Endothelial cell of umbilical vein (primary cell): ENCODE measurements around the gene FBXO22. TPM values are rescaled to one million over a fixed set of nuclear protein-coding genes. Genes with fewer than 3 reads are reported as not detected.

ENCODE experiments used
- BruUV-seq: library from RNA; stranded (reverse); fragments of 400-500 nt; replicated peaks from 2 replicates; lab custom pipeline; 2021; lab: Mats Ljungman, UMichigan
- CTCF ChIA-PET: fragments of 300-600, 350-600 bp; sonication (Branson Sonifier 250); formaldehyde crosslinking; loops from one replicate; lab custom pipeline; 2021; ENCODE audit warnings: antibody characterized with exemption, inconsistent platforms; lab: Charles Lee
- POLR2A ChIA-PET: fragments of 300-600, 350-600 bp; sonication (Branson Sonifier 250); formaldehyde crosslinking; loops from one replicate; lab custom pipeline; 2021; ENCODE audit warnings: antibody characterized with exemption, inconsistent platforms; lab: Charles Lee
- DNase-seq: peaks from one replicate; pipeline ENCODE4 v3.0.0-alpha.2; 2011; ENCODE audit warnings: low read depth, low spot score
- FAIRE-seq: peaks from 2 replicates; lab custom pipeline; 2011; peaks lifted over from hg19 to GRCh38; lab: Jason Lieb, UNC
- H2AFZ ChIP-seq: 2 replicates; pipeline ENCODE4 v1.6.0; 2012; ENCODE audit warnings: low read depth, low read length, control low read depth, inconsistent platforms
- H3K27ac ChIP-seq: 2 replicates; pipeline ENCODE4 v1.5.1; 2011; ENCODE audit warnings: low read depth, mild to moderate bottlenecking, control low read depth, low read length, moderate library complexity; ENCODE audit not compliant: insufficient read depth
- H3K27me3 ChIP-seq, 2 experiments: 2 replicates each; pipeline versions ENCODE4 v1.6.0 to v1.6.1; 2011; ENCODE audit warnings: low read length in 2 of 2, mixed read lengths in 1 of 2; ENCODE audit not compliant: control insufficient read depth in 2 of 2, insufficient read depth in 2 of 2
- H3K36me3 ChIP-seq, 2 experiments: 2 replicates in 1 of 2; 3 replicates in 1 of 2; pipeline ENCODE4 v1.5.1; 2011; ENCODE audit warnings: low read length in 2 of 2, mild to moderate bottlenecking in 1 of 2, moderate library complexity in 1 of 2; ENCODE audit not compliant: control insufficient read depth in 2 of 2, insufficient read depth in 2 of 2; ENCODE audit errors: extremely low read depth in 1 of 2
- H3K4me1 ChIP-seq: 3 replicates; pipeline ENCODE4 v1.5.1; 2011; ENCODE audit warnings: mild to moderate bottlenecking, low read length; ENCODE audit not compliant: control insufficient read depth, insufficient read depth; ENCODE audit errors: extremely low read depth
- H3K4me2 ChIP-seq: 2 replicates; pipeline ENCODE4 v1.6.1; 2011; ENCODE audit warnings: low read length, control low read depth, mixed read lengths; ENCODE audit not compliant: insufficient read depth
- H3K4me3 ChIP-seq, 3 experiments: fragments of 200-600 bp in 1 of 3; sonication (generic), shearing (Covaris generic) in 1 of 3; replicated peaks in 1 of 3; 2 replicates each; pipeline ENCODE4 v1.5.1; 2011 to 2016; ENCODE audit warnings: control low read depth in 3 of 3, low read length in 3 of 3, mild to moderate bottlenecking in 2 of 3, inconsistent platforms in 1 of 3, low read depth in 1 of 3, moderate library complexity in 1 of 3; ENCODE audit not compliant: insufficient read depth in 1 of 3
- H3K79me2 ChIP-seq: 2 replicates; pipeline ENCODE4 v1.6.0; 2012; ENCODE audit warnings: low read length, inconsistent platforms; ENCODE audit not compliant: control insufficient read depth, insufficient read depth
- H3K9ac ChIP-seq: replicated peaks from 2 replicates; pipeline ENCODE3; 2011; ENCODE audit warnings: low read length, control low read depth; ENCODE audit not compliant: insufficient read depth; ENCODE audit errors: extremely low read depth
- H3K9me1 ChIP-seq: replicated peaks from 3 replicates; pipeline ENCODE4 v1.6.0; 2011; ENCODE audit warnings: mild to moderate bottlenecking, low read length; ENCODE audit not compliant: control insufficient read depth, insufficient read depth; ENCODE audit errors: extremely low read depth
- H3K9me3 ChIP-seq: replicated peaks from 2 replicates; pipeline ENCODE4 v1.5.1; 2012; ENCODE audit warnings: low read length, inconsistent platforms; ENCODE audit not compliant: control insufficient read depth, insufficient read depth
- H4K20me1 ChIP-seq: replicated peaks from 2 replicates; pipeline ENCODE3; 2011; ENCODE audit warnings: mild to moderate bottlenecking, low read length; ENCODE audit not compliant: control insufficient read depth, insufficient read depth; ENCODE audit errors: extremely low read depth
- EZH2 ChIP-seq: IDR thresholded peaks from 2 replicates; pipeline ENCODE4 v1.6.1; 2012; ENCODE audit warnings: borderline replicate concordance, low read depth, mild to moderate bottlenecking, moderate library complexity, low read length, inconsistent platforms; ENCODE audit not compliant: severe bottlenecking
- FOS ChIP-seq: IDR thresholded peaks from 2 replicates; pipeline ENCODE4 v1.6.1; 2011; ENCODE audit warnings: mild to moderate bottlenecking, low read length, moderate library complexity, borderline replicate concordance; ENCODE audit not compliant: insufficient read depth
- GATA2 ChIP-seq: IDR thresholded peaks from 2 replicates; pipeline ENCODE4 v1.7.0; 2011; ENCODE audit warnings: low read depth, mild to moderate bottlenecking, moderate library complexity, mixed read lengths, low read length; ENCODE audit not compliant: insufficient read length, insufficient read depth
- JUN ChIP-seq: IDR thresholded peaks from 2 replicates; pipeline ENCODE4 v1.6.1; 2011; ENCODE audit warnings: borderline replicate concordance, low read depth; ENCODE audit not compliant: insufficient read length, insufficient read depth
- MYC ChIP-seq: IDR thresholded peaks from one replicate; pipeline ENCODE4 v1.6.1; 2011; ENCODE audit warnings: mild to moderate bottlenecking, low read depth, low read length
- POLR2A ChIP-seq: IDR thresholded peaks from 2 replicates; pipeline ENCODE4 v1.6.1; 2012; ENCODE audit warnings: low read depth, mild to moderate bottlenecking, control low read depth, low read length
- POLR2AphosphoS5 ChIP-seq: IDR thresholded peaks from 2 replicates; pipeline ENCODE4 v1.6.1; 2012; ENCODE audit warnings: low read depth, mild to moderate bottlenecking, control low read depth, low read length, moderate library complexity; ENCODE audit not compliant: insufficient read depth
- dilution Hi-C: fragments of 300-500 bp; cut with MboI; formaldehyde crosslinking; loops from one replicate; pipeline ENCODE4 v1.15.0; 2019; ENCODE audit warnings: low sequenced_read_pairs; ENCODE audit not compliant: extremely low pct_ligation_motif_present
- intact Hi-C: fragments of 100-400 bp; cut with micrococcal nuclease; formaldehyde crosslinking; loops from one replicate; pipeline ENCODE4 v1.10.0; 2022
- polyA plus RNA-seq, 4 experiments: library from polyadenylated mRNA; depleted of rRNA in 3 of 4; stranded (reverse) in 3 of 4; unstranded in 1 of 4; fragments of >200 nt; gene quantifications; 2 replicates each; pipeline versions ENCODE4 v1.2.1 to v1.2.3, GENCODE V29; 2011 to 2012; ENCODE audit warnings: missing spikeins in 1 of 4
- total RNA-seq: library from RNA; stranded (reverse); gene quantifications from 2 replicates; pipeline ENCODE4 v1.2.3, GENCODE V29; 2021
- TF ChIP-seq, protein P1 (sequence below), 2 donors: IDR thresholded peaks; 1 replicate in 1 of 2; 2 replicates in 1 of 2; pipeline ENCODE4 v1.5.1; 2011; ENCODE audit warnings: low read length in 2 of 2, mild to moderate bottlenecking in 2 of 2, moderate library complexity in 2 of 2, control low read depth in 1 of 2, inconsistent platforms in 1 of 2, low read depth in 1 of 2; ENCODE audit not compliant: insufficient read depth in 1 of 2; ENCODE audit errors: extremely low read depth in 1 of 2
- TF ChIP-seq, protein P2 (sequence below): IDR thresholded peaks from 2 replicates; pipeline ENCODE4 v1.6.1; 2011; ENCODE audit not compliant: insufficient read depth, insufficient read length

The FBXO22 gene
- total and polyA plus RNA-seq, 2 donors (not counting 3 experiments of a cell fraction or from before 2014, with no cell fraction given): 20.8 to 41.6 TPM

GRCh38 chr15:75981149-75981815 is 77.6 kb downstream of the FBXO22 start:
- Histone ChIP-seq H3K9me3 (no peaks in the 10 kb centered on the region), H4K20me1 (no peaks in the 10 kb centered on the region), H3K9ac (no peak overlapping the region), H3K4me3 (no peak overlapping the region), H3K9me1 (no peaks in the 10 kb centered on the region), H3K27me3 (peaks cover 7 to 17% of the 10 kb centered on the region in 2 experiments), H3K27ac (no peak overlapping the region), H3K4me2 (no peak overlapping the region), H3K79me2 (no peaks in the 10 kb centered on the region), H2AFZ (no peak overlapping the region), H3K36me3 (no peaks in the 10 kb centered on the region), H3K4me1 (no peaks in the 10 kb centered on the region)
- intact Hi-C loops (no loop called here), dilution Hi-C loops (no loop called here)
- CTCF ChIA-PET: no interaction called here
- TF ChIP-seq, protein P1, sequence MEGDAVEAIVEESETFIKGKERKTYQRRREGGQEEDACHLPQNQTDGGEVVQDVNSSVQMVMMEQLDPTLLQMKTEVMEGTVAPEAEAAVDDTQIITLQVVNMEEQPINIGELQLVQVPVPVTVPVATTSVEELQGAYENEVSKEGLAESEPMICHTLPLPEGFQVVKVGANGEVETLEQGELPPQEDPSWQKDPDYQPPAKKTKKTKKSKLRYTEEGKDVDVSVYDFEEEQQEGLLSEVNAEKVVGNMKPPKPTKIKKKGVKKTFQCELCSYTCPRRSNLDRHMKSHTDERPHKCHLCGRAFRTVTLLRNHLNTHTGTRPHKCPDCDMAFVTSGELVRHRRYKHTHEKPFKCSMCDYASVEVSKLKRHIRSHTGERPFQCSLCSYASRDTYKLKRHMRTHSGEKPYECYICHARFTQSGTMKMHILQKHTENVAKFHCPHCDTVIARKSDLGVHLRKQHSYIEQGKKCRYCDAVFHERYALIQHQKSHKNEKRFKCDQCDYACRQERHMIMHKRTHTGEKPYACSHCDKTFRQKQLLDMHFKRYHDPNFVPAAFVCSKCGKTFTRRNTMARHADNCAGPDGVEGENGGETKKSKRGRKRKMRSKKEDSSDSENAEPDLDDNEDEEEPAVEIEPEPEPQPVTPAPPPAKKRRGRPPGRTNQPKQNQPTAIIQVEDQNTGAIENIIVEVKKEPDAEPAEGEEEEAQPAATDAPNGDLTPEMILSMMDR (IDR thresholded peaks at IDR 0.05; ENCODE audit: extremely low read depth in 1 of 2, insufficient read depth in 1 of 2, low read depth in 1 of 2, low read length in 2 of 2): no peak
- no peak for TF ChIP-seq FOS
- TF ChIP-seq, protein P2, sequence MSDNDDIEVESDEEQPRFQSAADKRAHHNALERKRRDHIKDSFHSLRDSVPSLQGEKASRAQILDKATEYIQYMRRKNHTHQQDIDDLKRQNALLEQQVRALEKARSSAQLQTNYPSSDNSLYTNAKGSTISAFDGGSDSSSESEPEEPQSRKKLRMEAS: no peak
- no peak for TF ChIP-seq POLR2A
- POLR2A ChIA-PET: no interaction called here
- no peak for FAIRE-seq
- no peak for DNase-seq
- BruUV-seq: no TSS peak

GRCh38 chr15:75982468-75982867 is 78.8 kb downstream of the FBXO22 start:
- dilution Hi-C loops: no loop called here
- peaks cover 7 to 17% of the 10 kb centered on the region in 2 experiments for H3K27me3 ChIP-seq

More at GRCh38 chr15:75982468-75982867, 78.8 kb downstream of the FBXO22 start:
- Histone ChIP-seq H3K9me1 (no peaks in the 10 kb centered on the region), H2AFZ (no peak overlapping the region), H3K4me3 (no peak overlapping the region), H4K20me1 (no peaks in the 10 kb centered on the region), H3K36me3 (no peaks in the 10 kb centered on the region), H3K27ac (no peak overlapping the region), H3K9ac (no peak overlapping the region), H3K79me2 (no peaks in the 10 kb centered on the region), H3K9me3 (no peaks in the 10 kb centered on the region), H3K4me1 (no peaks in the 10 kb centered on the region), H3K4me2 (no peak overlapping the region)
- ChIA-PET POLR2A (no interaction called here), CTCF (no interaction called here)
- DNase-seq (no peak), FAIRE-seq (no peak)
- no TSS peak for BruUV-seq
- intact Hi-C loops: no loop called here
- TF ChIP-seq MYC (no peak), POLR2A (no peak), POLR2AphosphoS5 (no peak), GATA2 (no peak), EZH2 (no peak), FOS (no peak), JUN (no peak)
- TF ChIP-seq, protein P1 (IDR thresholded peaks at IDR 0.05; ENCODE audit: extremely low read depth in 1 of 2, insufficient read depth in 1 of 2, low read depth in 1 of 2, low read length in 2 of 2): no peak
- TF ChIP-seq, protein P2: no peak
